ENCODE measurements around the gene VARS2.

DNA sequence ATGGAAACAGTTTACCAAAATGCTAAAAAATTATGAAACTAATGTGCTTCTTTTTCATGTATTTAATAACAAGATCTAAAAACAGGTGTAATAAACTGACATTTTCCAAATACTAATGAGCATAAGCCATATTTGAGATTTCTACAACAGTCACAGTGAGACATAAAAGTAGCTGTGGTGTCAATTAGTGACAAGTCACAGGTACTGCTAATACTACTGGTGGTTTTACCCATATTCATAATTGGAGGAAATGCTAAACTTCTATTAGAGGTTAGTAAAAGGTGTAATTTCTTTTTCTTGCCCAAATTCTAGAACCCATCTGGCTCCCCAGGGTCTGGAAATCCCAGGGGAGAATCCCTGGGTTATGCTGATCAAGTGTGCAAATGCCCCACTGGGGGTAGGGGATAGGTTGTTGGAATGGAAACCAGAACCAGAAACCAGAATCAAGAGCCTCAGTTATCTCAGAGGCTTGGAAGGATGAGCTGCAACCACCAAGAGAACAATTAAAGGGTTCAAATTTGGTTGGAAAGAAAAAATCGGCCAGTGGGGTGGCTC, 13.1 kb upstream of the VARS2 start:
- TF ChIP-seq, protein P1, sequence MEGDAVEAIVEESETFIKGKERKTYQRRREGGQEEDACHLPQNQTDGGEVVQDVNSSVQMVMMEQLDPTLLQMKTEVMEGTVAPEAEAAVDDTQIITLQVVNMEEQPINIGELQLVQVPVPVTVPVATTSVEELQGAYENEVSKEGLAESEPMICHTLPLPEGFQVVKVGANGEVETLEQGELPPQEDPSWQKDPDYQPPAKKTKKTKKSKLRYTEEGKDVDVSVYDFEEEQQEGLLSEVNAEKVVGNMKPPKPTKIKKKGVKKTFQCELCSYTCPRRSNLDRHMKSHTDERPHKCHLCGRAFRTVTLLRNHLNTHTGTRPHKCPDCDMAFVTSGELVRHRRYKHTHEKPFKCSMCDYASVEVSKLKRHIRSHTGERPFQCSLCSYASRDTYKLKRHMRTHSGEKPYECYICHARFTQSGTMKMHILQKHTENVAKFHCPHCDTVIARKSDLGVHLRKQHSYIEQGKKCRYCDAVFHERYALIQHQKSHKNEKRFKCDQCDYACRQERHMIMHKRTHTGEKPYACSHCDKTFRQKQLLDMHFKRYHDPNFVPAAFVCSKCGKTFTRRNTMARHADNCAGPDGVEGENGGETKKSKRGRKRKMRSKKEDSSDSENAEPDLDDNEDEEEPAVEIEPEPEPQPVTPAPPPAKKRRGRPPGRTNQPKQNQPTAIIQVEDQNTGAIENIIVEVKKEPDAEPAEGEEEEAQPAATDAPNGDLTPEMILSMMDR (IDR thresholded peaks at IDR 0.05) = no peak
- no peak for TF ChIP-seq POLR2A (IDR thresholded peaks at IDR 0.05)
